ENCODE results near the gene CCNY. TPM values are rescaled to one million over a fixed set of nuclear protein-coding genes. Genes with fewer than 3 reads are reported as not detected.

Gene CCNY
- total RNA-seq, 4 donors from 2014 or later, result 37.5 to 56.3 (median 43.9) TPM

- Histone ChIP-seq H3K27ac (no peak overlapping the region), H3K4me3 (replicated peaks in 1 of 3) (no peak overlapping the region), H3K27me3 (no peaks in the 10 kb centered on the region), H3K4me1 (peaks cover 36 to 59% of the 10 kb centered on the region in 2 donors), H3K36me3 (no peaks in the 10 kb centered on the region), H3K9me3 (no peaks in the 10 kb centered on the region)
- 63 to 64% methylated on average over 5 of the region's 5 CpGs for WGBS, 2 donors
- intact Hi-C loops (cut with DNase I), result no loop called here
- peak; percentile 60 to 68 for DNase-seq
- no peak for TF ChIP-seq CTCF (IDR thresholded peaks at IDR 0.05)
- TF ChIP-seq POLR2A (IDR thresholded peaks at IDR 0.05), result no peak
These were observed 50.4 kb downstream of the CCNY start for GRCh38 chr10:35386594-35387174.

GRCh38 chr10:35387768-35388167 is 51.5 kb downstream of the CCNY start:
- TF ChIP-seq CTCF (IDR thresholded peaks at IDR 0.05), result no peak
- TF ChIP-seq POLR2A (IDR thresholded peaks at IDR 0.05), result no peak
- Histone ChIP-seq H3K36me3 (no peaks in the 10 kb centered on the region), H3K9me3 (no peaks in the 10 kb centered on the region), H3K4me3 (replicated peaks in 1 of 3) (no peak overlapping the region), H3K4me1 (peaks cover 36 to 60% of the 10 kb centered on the region in 2 donors), H3K27ac (peak overlapping the region in 1 of 3 donors; percentile 3), H3K27me3 (no peaks in the 10 kb centered on the region)
- DNase-seq, result peak in 1 of 2 donors; percentile 31
- intact Hi-C loops (cut with DNase I), result no loop called here
- 70 to 72% methylated on average over 2 of the region's 2 CpGs for WGBS, 2 donors

GRCh38 chr10:35388197-35388596 is 51.9 kb downstream of the CCNY start:
- Histone ChIP-seq H3K9me3 (no peaks in the 10 kb centered on the region), H3K27me3 (no peaks in the 10 kb centered on the region), H3K4me3 (replicated peaks in 1 of 3) (no peak overlapping the region), H3K36me3 (no peaks in the 10 kb centered on the region), H3K27ac (no peak overlapping the region), H3K4me1 (peaks cover 36 to 64% of the 10 kb centered on the region in 2 donors)
- no peak for DNase-seq
- intact Hi-C loops (cut with DNase I), result no loop called here
- TF ChIP-seq CTCF (IDR thresholded peaks at IDR 0.05) (no peak), POLR2A (IDR thresholded peaks at IDR 0.05) (no peak)

- WGBS, 2 donors, result 88 to 100% methylated on average over 1 of the region's 1 CpG
- no peaks in the 10 kb centered on the region for H3K9me3 ChIP-seq
- no peak for DNase-seq
- no peaks in the 10 kb centered on the region for H3K27me3 ChIP-seq
- H3K27ac ChIP-seq, result no peak overlapping the region
- H3K36me3 ChIP-seq, result no peaks in the 10 kb centered on the region
- H3K4me1 ChIP-seq, result peaks cover 40 to 66% of the 10 kb centered on the region in 2 donors
- intact Hi-C loops (cut with DNase I), result no loop called here
- H3K4me3 ChIP-seq (replicated peaks in 1 of 3), result no peak overlapping the region
- TF ChIP-seq POLR2A (IDR thresholded peaks at IDR 0.05), result no peak
- TF ChIP-seq CTCF (IDR thresholded peaks at IDR 0.05), result no peak
These were observed 52.4 kb downstream of the CCNY start for GRCh38 chr10:35388682-35389081.

- Histone ChIP-seq H3K9me3 (no peaks in the 10 kb centered on the region), H3K27me3 (no peaks in the 10 kb centered on the region), H3K4me1 (peaks cover 43 to 69% of the 10 kb centered on the region in 2 donors), H3K4me3 (replicated peaks in 1 of 3) (no peak overlapping the region), H3K27ac (no peak overlapping the region), H3K36me3 (no peaks in the 10 kb centered on the region)
- DNase-seq, result no peak
- intact Hi-C loops (cut with DNase I), result no loop called here
- TF ChIP-seq CTCF (IDR thresholded peaks at IDR 0.05), result no peak
- no peak for TF ChIP-seq POLR2A (IDR thresholded peaks at IDR 0.05)
- 80 to 94% methylated on average over 2 of the region's 2 CpGs for WGBS, 2 donors
These were observed 54.0 kb downstream of the CCNY start for GRCh38 chr10:35390161-35390840.
